Measurements from ENCODE around the gene KRT76.

GRCh38 chr12:52787324-52788191 lies 10.4 kb upstream of the KRT76 start:
- TF ChIP-seq CTCF (IDR thresholded peaks at IDR 0.05; ENCODE audit: low read depth, low read length), result no peak
- TF ChIP-seq POLR2A (IDR thresholded peaks at IDR 0.05; ENCODE audit: extremely low read depth, insufficient read length), result no peak
- TF ChIP-seq, protein P1, sequence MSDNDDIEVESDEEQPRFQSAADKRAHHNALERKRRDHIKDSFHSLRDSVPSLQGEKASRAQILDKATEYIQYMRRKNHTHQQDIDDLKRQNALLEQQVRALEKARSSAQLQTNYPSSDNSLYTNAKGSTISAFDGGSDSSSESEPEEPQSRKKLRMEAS (IDR thresholded peaks at IDR 0.05; ENCODE audit: low read depth, low read length), result no peak

Data from NB4 (cell line).